Subcutaneous abdominal adipose tissue (tissue), 5 donors: ENCODE data around the gene COASY.

Experiments
- H3K27ac ChIP-seq: one replicate; pipeline ENCODE4 v1.7.0; 2013; ENCODE audit warnings: low read depth, mild to moderate bottlenecking, inconsistent platforms, low read length, moderate library complexity
- H3K27me3 ChIP-seq, 5 donors: one replicate each; pipeline ENCODE4 v1.7.0; 2013; ENCODE audit warnings: low read length in 5 of 5, inconsistent platforms in 1 of 5; ENCODE audit not compliant: control insufficient read depth in 5 of 5, insufficient read depth in 4 of 5
- H3K36me3 ChIP-seq, 5 donors: one replicate each; pipeline ENCODE4 v1.7.0; 2013; ENCODE audit warnings: low read length in 5 of 5; ENCODE audit not compliant: control insufficient read depth in 5 of 5, insufficient read depth in 5 of 5
- H3K4me1 ChIP-seq, 5 donors: one replicate each; pipeline ENCODE4 v1.7.0; 2013; ENCODE audit warnings: low read length in 5 of 5, mild to moderate bottlenecking in 3 of 5, moderate library complexity in 1 of 5; ENCODE audit not compliant: control insufficient read depth in 5 of 5, insufficient read depth in 5 of 5
- H3K4me3 ChIP-seq, 5 donors: one replicate each; pipeline ENCODE4 v1.7.0; 2013; ENCODE audit warnings: low read length in 5 of 5, low read depth in 1 of 5
- H3K9ac ChIP-seq, 5 donors: one replicate each; pipeline ENCODE4 v1.7.0; 2013; ENCODE audit warnings: low read length in 5 of 5, mild to moderate bottlenecking in 4 of 5, moderate library complexity in 3 of 5
- H3K9me3 ChIP-seq, 5 donors: one replicate each; pipeline ENCODE4 v1.7.0; 2013; ENCODE audit warnings: low read length in 5 of 5; ENCODE audit not compliant: control insufficient read depth in 5 of 5
- donor health status: healthy.
- donor health status: healthy.
- donor health status: healthy.
- donor health status: healthy.
- donor health status: healthy.

The COASY gene

DNA sequence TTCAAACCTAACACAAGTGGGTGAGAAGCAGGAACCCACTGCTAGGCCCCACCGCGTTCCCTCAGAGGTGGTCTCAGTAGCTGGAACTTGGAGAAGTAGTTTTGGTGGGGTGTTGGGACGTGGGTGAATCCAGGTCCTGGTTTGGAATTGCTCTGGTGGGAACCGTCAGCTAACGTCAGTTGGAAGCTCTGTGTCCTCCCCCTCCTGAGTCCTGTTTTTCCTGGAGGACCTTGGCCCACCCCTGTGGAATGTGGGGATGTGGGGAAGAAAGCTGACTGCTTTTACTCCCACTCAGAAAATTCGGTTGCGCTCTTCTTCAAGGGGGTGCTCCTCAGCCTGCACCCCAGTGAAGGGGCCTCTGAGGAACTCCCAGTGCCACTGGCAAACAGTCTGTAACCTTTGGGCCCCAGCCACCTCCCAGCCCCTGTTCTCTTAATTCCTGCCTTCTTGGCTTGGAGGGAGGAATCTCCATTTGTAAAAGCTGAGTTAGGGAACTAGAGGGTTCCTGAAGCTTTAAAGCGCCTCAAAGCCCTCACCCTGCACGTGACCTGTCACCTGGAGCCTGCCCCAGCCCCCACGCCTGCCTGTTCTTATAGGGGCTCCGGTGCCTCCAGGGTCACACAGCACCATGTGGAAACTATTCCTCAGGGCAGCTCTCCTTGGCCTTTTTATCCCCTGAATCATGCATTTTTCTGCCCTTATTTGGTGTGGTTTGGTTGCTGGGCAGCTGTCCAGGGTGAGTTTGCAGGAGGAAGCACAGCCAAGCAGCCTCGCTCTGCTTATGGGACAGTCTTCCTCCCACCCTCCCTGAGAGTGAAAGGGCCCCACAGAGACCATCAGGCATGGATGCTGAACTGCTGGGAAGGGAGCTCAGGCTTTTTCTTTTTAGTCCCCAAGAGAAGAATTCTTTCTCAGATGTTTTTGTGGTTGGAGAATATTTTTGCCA is 42.1 kb upstream of the COASY start:
- H3K36me3 ChIP-seq: peaks cover 0 to 27% (median 6%) of the 10 kb centered on the region in 5 donors
- H3K4me3 ChIP-seq: peak overlapping the region in 4 of 5 donors; percentile 1 to 32 (median 14)
- H3K4me1 ChIP-seq: peaks cover 48 to 81% (median 79%) of the 10 kb centered on the region in 5 donors
- peak overlapping the region; percentile 100 for H3K27ac ChIP-seq
- peak overlapping the region; percentile 60 to 92 (median 75) for H3K9ac ChIP-seq
- H3K27me3 ChIP-seq: no peaks in the 10 kb centered on the region
- H3K9me3 ChIP-seq: no peaks in the 10 kb centered on the region

DNA sequence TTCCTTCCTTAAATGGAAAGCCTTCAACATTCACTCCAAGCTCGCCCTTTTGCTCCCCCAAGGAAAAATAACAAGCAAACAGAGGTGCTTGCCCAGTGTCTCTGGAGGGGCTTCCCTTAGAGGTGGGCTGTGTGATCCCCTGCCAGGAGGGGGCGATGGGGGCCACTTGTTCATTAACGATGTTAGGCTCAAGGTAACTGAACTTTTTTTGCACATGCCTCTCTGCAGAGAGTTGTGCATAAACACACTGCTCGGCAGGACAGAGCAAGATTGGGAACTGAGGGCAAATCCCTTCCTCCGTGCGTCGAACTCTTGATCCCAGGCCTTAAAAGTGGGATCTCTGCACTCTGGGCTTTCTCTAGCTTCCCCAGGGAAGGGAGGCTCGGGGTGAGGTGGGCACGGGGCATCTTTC is 41.4 kb upstream of the COASY start:
- Histone ChIP-seq H3K4me1 (peaks cover 48 to 80% (median 75%) of the 10 kb centered on the region in 5 donors), H3K36me3 (peaks cover 0 to 24% (median 5%) of the 10 kb centered on the region in 5 donors), H3K9ac (peak overlapping the region in 4 of 5 donors; percentile 22 to 92 (median 64))

DNA sequence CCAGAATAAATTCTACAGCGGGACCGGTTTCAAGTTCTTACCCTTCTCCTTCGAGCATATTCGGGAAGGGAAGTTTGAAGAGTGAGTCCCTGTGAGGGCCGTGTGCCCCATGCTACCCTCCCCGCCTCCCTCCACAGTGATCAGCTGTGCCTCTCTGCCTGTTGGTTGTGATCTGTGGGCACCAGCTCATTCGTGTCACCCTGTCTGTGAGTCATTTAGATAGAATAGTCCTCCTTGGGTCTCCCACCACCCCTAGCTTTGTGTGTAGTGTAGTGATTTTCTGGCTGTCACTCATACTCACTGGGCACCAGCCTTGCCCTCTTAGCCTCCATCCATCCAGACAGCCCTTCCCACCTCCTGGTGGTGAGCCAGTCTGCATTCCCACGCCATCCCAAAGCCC is 40.9 kb upstream of the COASY start:
- H3K9ac ChIP-seq: peak overlapping the region in 2 of 5 donors; percentile 59 to 92
- H3K36me3 ChIP-seq: peaks cover 0 to 24% (median 5%) of the 10 kb centered on the region in 5 donors
- H3K4me3 ChIP-seq: peak overlapping the region in 2 of 5 donors; percentile 15 to 31
- H3K4me1 ChIP-seq: peaks cover 49 to 81% (median 77%) of the 10 kb centered on the region in 5 donors
- no peaks in the 10 kb centered on the region for H3K9me3 ChIP-seq
- peak overlapping the region; percentile 100 for H3K27ac ChIP-seq
- no peaks in the 10 kb centered on the region for H3K27me3 ChIP-seq

More for the DNA sequence above, 41.4 kb upstream of the COASY start:
- no peaks in the 10 kb centered on the region for H3K27me3 ChIP-seq
- H3K27ac ChIP-seq: peak overlapping the region; percentile 100
- H3K9me3 ChIP-seq: no peaks in the 10 kb centered on the region
- peak overlapping the region; percentile 9 to 39 (median 27) for H3K4me3 ChIP-seq

DNA sequence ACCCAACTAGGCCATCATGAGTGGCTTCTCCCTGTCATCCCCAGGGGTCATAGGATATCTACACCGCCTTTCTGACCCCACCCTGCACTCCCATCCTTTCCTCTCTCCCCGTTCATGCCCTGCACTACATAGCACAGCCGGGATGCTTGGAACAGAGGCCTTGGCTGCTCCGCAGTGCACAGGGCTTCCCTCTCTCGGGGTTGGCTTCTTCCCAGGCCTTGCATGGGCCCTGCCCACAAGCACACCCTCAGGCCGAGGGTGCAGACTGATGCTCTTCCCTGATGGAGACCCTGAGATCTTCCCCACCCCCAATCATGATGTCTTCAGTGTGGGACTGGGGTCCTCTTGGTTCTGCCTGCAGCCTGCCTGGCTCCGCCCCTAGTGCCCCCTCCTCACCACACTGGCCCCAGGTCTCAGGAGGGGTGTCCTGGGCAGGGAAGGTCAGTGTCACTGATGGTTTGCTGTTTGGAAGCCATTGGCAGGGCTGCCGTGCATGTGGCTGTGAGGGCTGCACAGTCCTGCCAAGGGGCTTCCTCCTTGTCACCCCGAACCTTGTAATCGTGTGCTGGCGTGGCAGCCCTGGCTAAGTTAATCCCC is 40.2 kb upstream of the COASY start:
- Histone ChIP-seq H3K36me3 (peaks cover 0 to 19% (median 3%) of the 10 kb centered on the region in 5 donors), H3K9ac (peak overlapping the region in 3 of 5 donors; percentile 42 to 92 (median 44)), H3K9me3 (no peaks in the 10 kb centered on the region), H3K27ac (peak overlapping the region; percentile 100), H3K27me3 (no peaks in the 10 kb centered on the region), H3K4me3 (peak overlapping the region in 2 of 5 donors; percentile 6 to 25), H3K4me1 (peaks cover 50 to 81% (median 71%) of the 10 kb centered on the region in 5 donors)

DNA sequence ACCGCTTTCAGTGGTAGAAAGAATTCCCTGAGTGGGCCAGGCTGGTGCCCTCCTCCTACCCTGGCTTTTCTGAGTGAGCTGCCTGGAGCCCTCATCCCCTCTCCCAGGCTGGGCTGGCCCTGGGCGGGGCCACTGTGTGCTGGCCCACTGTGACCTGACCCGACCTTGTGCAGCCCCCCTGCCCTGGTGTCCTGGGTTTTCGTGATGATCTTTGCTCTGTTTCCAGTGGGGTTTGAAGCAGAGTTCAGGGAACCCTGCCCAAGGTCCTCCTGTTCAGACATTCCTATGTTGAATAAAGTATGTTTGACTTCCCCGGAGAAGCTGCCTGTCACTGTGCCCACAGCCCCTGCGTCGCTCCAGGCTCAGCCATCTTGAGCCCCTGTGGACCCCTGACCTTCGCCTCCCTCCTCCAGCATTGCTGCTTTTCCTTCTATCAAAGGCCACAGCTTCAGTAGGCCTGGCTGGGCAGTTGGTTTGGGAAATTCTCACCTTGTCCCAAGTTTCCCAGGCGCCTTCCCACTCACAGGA is 39.6 kb upstream of the COASY start:
- H3K4me1 ChIP-seq: peaks cover 50 to 80% (median 71%) of the 10 kb centered on the region in 5 donors
- H3K27me3 ChIP-seq: no peaks in the 10 kb centered on the region
- peak overlapping the region in 3 of 5 donors; percentile 42 to 56 (median 44) for H3K9ac ChIP-seq
- H3K4me3 ChIP-seq: peak overlapping the region in 1 of 5 donors; percentile 25
- peaks cover 0 to 13% (median 2%) of the 10 kb centered on the region in 5 donors for H3K36me3 ChIP-seq
- H3K27ac ChIP-seq: peak overlapping the region; percentile 100
- H3K9me3 ChIP-seq: no peaks in the 10 kb centered on the region

DNA sequence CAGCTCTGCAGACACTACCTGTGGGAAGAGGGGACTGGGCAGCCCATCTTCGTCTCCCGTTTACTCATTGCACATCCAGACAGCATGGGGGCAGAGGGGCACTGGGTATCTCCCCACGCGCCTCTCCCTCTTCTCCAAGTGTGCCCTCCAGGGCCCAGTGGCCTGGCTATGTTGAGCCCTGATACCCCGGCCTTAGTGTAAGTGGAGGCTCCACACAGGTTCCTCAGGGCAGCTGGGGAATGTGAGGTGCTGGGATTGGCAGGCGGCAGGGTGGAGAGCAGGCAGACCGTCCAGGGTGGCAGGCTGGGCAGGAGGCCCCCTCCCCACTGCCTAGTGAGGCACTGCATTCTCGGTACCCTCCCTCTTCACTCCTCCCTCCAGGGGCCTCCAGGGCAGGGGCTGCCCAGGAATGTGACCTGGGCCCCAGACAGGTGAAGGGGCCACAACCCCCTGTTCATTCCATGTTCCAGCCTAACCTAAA is 39.1 kb upstream of the COASY start:
- Histone ChIP-seq H3K27ac (peak overlapping the region; percentile 100), H3K9ac (peak overlapping the region in 3 of 5 donors; percentile 42 to 56 (median 44)), H3K4me1 (peaks cover 47 to 75% (median 67%) of the 10 kb centered on the region in 5 donors), H3K4me3 (no peak overlapping the region), H3K9me3 (no peaks in the 10 kb centered on the region), H3K27me3 (no peaks in the 10 kb centered on the region), H3K36me3 (peaks cover 0 to 13% (median 2%) of the 10 kb centered on the region in 5 donors)

DNA sequence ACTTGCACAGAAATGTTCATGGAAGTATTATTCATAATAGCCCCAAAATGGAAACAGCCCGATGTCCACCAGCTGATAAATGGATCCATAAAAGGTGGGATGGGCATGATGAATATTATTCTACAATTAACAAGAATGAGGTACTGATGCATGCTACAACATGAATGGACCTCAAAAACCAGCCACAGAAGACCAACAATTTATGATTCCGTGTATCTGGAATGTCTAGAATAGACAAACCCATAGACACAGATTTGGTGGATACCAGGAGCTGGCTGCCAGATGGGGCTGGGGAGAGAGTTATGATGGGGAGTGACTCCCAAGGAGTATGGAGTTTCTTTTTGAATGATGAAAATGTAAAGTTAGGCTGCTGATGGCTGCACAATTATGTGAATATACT is 36.7 kb upstream of the COASY start:
- Histone ChIP-seq H3K27me3 (no peaks in the 10 kb centered on the region), H3K27ac (no peak overlapping the region), H3K36me3 (peaks cover 0 to 13% (median 2%) of the 10 kb centered on the region in 5 donors), H3K4me3 (no peak overlapping the region), H3K9me3 (no peaks in the 10 kb centered on the region), H3K4me1 (peaks cover 24 to 51% (median 43%) of the 10 kb centered on the region in 5 donors), H3K9ac (no peak overlapping the region)

DNA sequence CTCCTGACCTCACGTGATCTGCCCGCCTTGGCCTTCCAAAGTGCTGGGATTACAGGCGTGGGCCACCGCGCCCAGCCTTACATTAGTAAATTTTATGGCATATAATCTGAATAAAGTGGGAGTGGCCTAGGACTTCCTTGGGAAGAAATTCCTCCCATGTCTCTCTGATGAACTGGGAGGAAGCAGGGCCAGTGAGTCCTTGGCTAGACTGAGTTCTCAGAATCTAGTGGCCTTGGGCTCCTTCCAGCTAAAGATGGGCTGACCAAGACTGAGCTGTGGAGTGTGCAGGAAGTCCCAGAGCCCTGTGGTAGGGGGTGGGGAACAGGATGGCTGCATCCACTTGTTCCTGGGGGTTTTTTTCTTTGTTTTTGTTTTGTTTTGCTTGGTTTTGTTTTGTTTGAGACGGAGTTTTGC is 35.9 kb upstream of the COASY start:
- no peak overlapping the region for H3K4me3 ChIP-seq
- no peak overlapping the region for H3K9ac ChIP-seq
- H3K27ac ChIP-seq: peak overlapping the region; percentile 60
- H3K36me3 ChIP-seq: peaks cover 0 to 13% (median 2%) of the 10 kb centered on the region in 5 donors
- no peaks in the 10 kb centered on the region for H3K9me3 ChIP-seq
- peaks cover 18 to 43% (median 35%) of the 10 kb centered on the region in 5 donors for H3K4me1 ChIP-seq
- H3K27me3 ChIP-seq: no peaks in the 10 kb centered on the region

DNA sequence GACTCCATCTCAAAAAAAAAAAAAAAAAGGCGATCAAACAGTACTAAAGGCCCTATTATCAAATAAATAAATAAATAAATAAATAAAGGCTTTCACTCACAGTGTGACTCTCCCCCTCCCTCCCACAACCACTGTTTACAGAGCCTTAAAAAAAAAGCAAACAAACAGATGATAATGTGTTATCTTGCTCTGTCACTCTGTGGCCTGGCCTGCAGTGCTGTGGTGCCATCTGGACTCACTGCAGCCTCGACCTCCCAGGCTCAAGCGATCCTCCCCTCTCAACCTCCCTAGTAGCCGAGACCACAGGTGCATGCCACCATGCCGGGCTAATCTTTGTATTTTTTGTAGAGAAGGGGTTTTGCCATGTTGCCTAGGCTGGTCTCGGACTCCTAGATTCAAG is 34.0 kb upstream of the COASY start:
- Histone ChIP-seq H3K9ac (no peak overlapping the region), H3K9me3 (no peaks in the 10 kb centered on the region), H3K36me3 (no peaks in the 10 kb centered on the region), H3K27me3 (no peaks in the 10 kb centered on the region), H3K4me1 (peaks cover 2 to 33% (median 23%) of the 10 kb centered on the region in 5 donors), H3K4me3 (no peak overlapping the region), H3K27ac (no peak overlapping the region)
